Middle frontal gyrus (tissue), 1 donor: Measurements from ENCODE around the gene SLC22A16.
"Not testable (repeated sequence)": the region's sequence is repeated elsewhere in the genome, so short reads cannot be mapped to it uniquely, and the experiment has no call there.

Experiments
- DNase-seq: peaks from one replicate; pipeline ENCODE4 v3.0.0-alpha.2; 2015; ENCODE audit warnings: low spot score; ENCODE audit errors: extremely low spot score

The SLC22A16 gene

GRCh38 chr6:110476046-110476849, at the start of gene SLC22A16:
SLC22A16 (minus strand) TSS chr6:110476613; CDS start chr6:110476574, 39 bp downstream.
- DNase-seq, result no peak

- no peak for DNase-seq
Observed at GRCh38 chr6:110525001-110525400, 48.6 kb upstream of the SLC22A16 start.

- DNase-seq, result no peak
Observed at GRCh38 chr6:110524305-110524704, 47.9 kb upstream of the SLC22A16 start.

GRCh38 chr6:110523451-110524021, 47.1 kb upstream of the SLC22A16 start:
- no peak for DNase-seq

GRCh38 chr6:110522427-110522826, 46.0 kb upstream of the SLC22A16 start:
- DNase-seq, result no peak

- no peak for DNase-seq
Observed at GRCh38 chr6:110520992-110521543, 44.7 kb upstream of the SLC22A16 start.

- no peak for DNase-seq
Observed at GRCh38 chr6:110520209-110520965, 44.0 kb upstream of the SLC22A16 start.

GRCh38 chr6:110517601-110518281, 41.3 kb upstream of the SLC22A16 start:
- no peak for DNase-seq

- no peak for DNase-seq
Observed at GRCh38 chr6:110517034-110517433, 40.6 kb upstream of the SLC22A16 start.

- DNase-seq, result no peak
Observed at GRCh38 chr6:110514818-110515217, 38.4 kb upstream of the SLC22A16 start.

GRCh38 chr6:110512991-110513390, 36.6 kb upstream of the SLC22A16 start:
- DNase-seq, result no peak

- not testable (repeated sequence) for DNase-seq
Observed at GRCh38 chr6:110512549-110512948, 36.1 kb upstream of the SLC22A16 start.

GRCh38 chr6:110511401-110511800, 35.0 kb upstream of the SLC22A16 start:
- no peak for DNase-seq

GRCh38 chr6:110509617-110510241, 33.3 kb upstream of the SLC22A16 start:
- no peak for DNase-seq

GRCh38 chr6:110504891-110505290, 28.5 kb upstream of the SLC22A16 start:
- not testable (repeated sequence) for DNase-seq

- DNase-seq, result no peak
Observed at GRCh38 chr6:110495949-110496348, 19.5 kb upstream of the SLC22A16 start.

GRCh38 chr6:110493253-110493800, 16.9 kb upstream of the SLC22A16 start:
- DNase-seq, result no peak

- no peak for DNase-seq
Observed at GRCh38 chr6:110492584-110492983, 16.2 kb upstream of the SLC22A16 start.

GRCh38 chr6:110491644-110492317, 15.4 kb upstream of the SLC22A16 start:
- no peak for DNase-seq

- no peak for DNase-seq
Observed at GRCh38 chr6:110491299-110491643, 14.9 kb upstream of the SLC22A16 start.
